OCI-LY7 (cell line): ENCODE data around the gene MMD. TPM values are rescaled to one million over a fixed set of nuclear protein-coding genes. Genes with fewer than 3 reads are reported as not detected.

ENCODE experiments used
- BruUV-seq: library from RNA; stranded (reverse); fragments of 400-500 nt; replicated peaks from 2 replicates; lab custom pipeline; 2021; lab: Mats Ljungman, UMichigan
- CTCF ChIA-PET: fragments of 300-600 bp; sonication (Branson Sonifier 250); formaldehyde crosslinking; loops from one replicate; lab custom pipeline; 2022; ENCODE audit warnings: antibody characterized with exemption; ENCODE audit not compliant: unreplicated experiment; lab: Charles Lee
- POLR2A ChIA-PET: fragments of 300-600 bp; sonication (Branson Sonifier 250); formaldehyde crosslinking; loops from one replicate; lab custom pipeline; 2022; ENCODE audit warnings: antibody characterized with exemption; lab: Charles Lee
- DNase-seq: peaks from one replicate; pipeline ENCODE4 v3.0.0-alpha.2; 2015; ENCODE audit warnings: low spot score
- H2AFZ ChIP-seq: fragments of 200-600 bp; sonication (generic), shearing (Covaris generic); 2 replicates; pipeline ENCODE4 v1.6.1; 2014; ENCODE audit warnings: mild to moderate bottlenecking, antibody characterized with exemption, low read length, moderate library complexity
- H3K27ac ChIP-seq: fragments of 200-600 bp; sonication (generic); 2 replicates; pipeline ENCODE4 v1.5.1; 2014; ENCODE audit warnings: mixed run types, low read depth, mild to moderate bottlenecking, moderate library complexity, low read length, inconsistent platforms; ENCODE audit not compliant: poor library complexity, severe bottlenecking
- H3K36me3 ChIP-seq: fragments of 200-600 bp; sonication (generic); 2 replicates; pipeline ENCODE4 v1.6.1; 2014; ENCODE audit warnings: mild to moderate bottlenecking, antibody characterized with exemption, low read length, moderate library complexity, mixed read lengths; ENCODE audit not compliant: insufficient read depth
- H3K4me1 ChIP-seq: fragments of 200-600 bp; sonication (generic); 2 replicates; pipeline ENCODE4 v1.5.1; 2014; ENCODE audit warnings: mild to moderate bottlenecking, low read length; ENCODE audit not compliant: insufficient read depth, poor library complexity, severe bottlenecking
- H3K4me2 ChIP-seq: fragments of 200-600 bp; sonication (generic); 2 replicates; pipeline ENCODE4 v1.6.1; 2014; ENCODE audit warnings: mild to moderate bottlenecking, low read length
- H3K4me3 ChIP-seq: fragments of 200-600 bp; sonication (generic); 2 replicates; pipeline ENCODE4 v1.5.1; 2014; ENCODE audit warnings: mild to moderate bottlenecking, low read depth, low read length; ENCODE audit not compliant: poor library complexity, severe bottlenecking
- H3K79me2 ChIP-seq: fragments of 200-600 bp; sonication (generic); 2 replicates; pipeline ENCODE4 v1.6.1; 2016; ENCODE audit warnings: low read depth, mild to moderate bottlenecking, low read length, moderate library complexity, mixed read lengths; ENCODE audit not compliant: insufficient read depth
- H3K9me2 ChIP-seq: fragments of 200-600 bp; sonication (generic); 2 replicates; pipeline ENCODE4 v1.6.1; 2016; ENCODE audit warnings: mild to moderate bottlenecking, low read length, mixed read lengths; ENCODE audit not compliant: insufficient read depth
- H3K9me3 ChIP-seq: fragments of 200-600 bp; sonication (generic); 2 replicates; pipeline ENCODE4 v1.6.1; 2014; ENCODE audit warnings: mild to moderate bottlenecking, mixed run types, low read length, mixed read lengths
- H4K20me1 ChIP-seq: fragments of 200-600 bp; sonication (generic); 2 replicates; pipeline ENCODE4 v1.6.1; 2014; ENCODE audit warnings: mild to moderate bottlenecking, antibody characterized with exemption, low read length, moderate library complexity, mixed read lengths; ENCODE audit not compliant: insufficient read depth
- EZH2phosphoT487 ChIP-seq: fragments of 200-600 bp; sonication (generic); IDR thresholded peaks from 2 replicates; pipeline ENCODE4 v1.6.1; 2018; ENCODE audit warnings: low read depth, borderline replicate concordance, mild to moderate bottlenecking, mixed run types, antibody characterized with exemption, low read length, moderate library complexity, mixed read lengths
- intact Hi-C: fragments of 100-400 bp; cut with micrococcal nuclease; formaldehyde crosslinking; loops from one replicate; pipeline ENCODE4 v1.10.0; 2022; ENCODE audit not compliant: unreplicated experiment
- total RNA-seq, 2 experiments: library from RNA; depleted of rRNA in 1 of 2; stranded (reverse); fragments of >200 nt in 1 of 2; shearing (Covaris generic) in 1 of 2; gene quantifications; 2 replicates each; pipeline ENCODE4 v1.2.3, GENCODE V29; 2014 to 2022
- TF ChIP-seq, protein P1 (sequence below): fragments of 200-600 bp; sonication (generic); conservative IDR thresholded peaks from 2 replicates; pipeline ENCODE4 v1.5.1; 2014; ENCODE audit warnings: mild to moderate bottlenecking, antibody characterized with exemption, low read length, moderate library complexity, mixed read lengths

Gene MMD
- total RNA-seq, 2 experiments from 2014 or later, result 42.7 to 43.8 TPM

- Histone ChIP-seq H3K4me1 (peaks cover 56% of the 10 kb centered on the region), H4K20me1 (peaks cover 22% of the 10 kb centered on the region), H2AFZ (no peak overlapping the region), H3K4me3 (peak overlapping the region; percentile 99), H3K79me2 (peaks cover 73% of the 10 kb centered on the region), H3K9me2 (no peaks in the 10 kb centered on the region), H3K9me3 (no peaks in the 10 kb centered on the region), H3K27ac (no peak overlapping the region), H3K36me3 (peaks cover 58% of the 10 kb centered on the region), H3K4me2 (peak overlapping the region; percentile 94; the same call in 1 of the 2 replicates)
- no peak for TF ChIP-seq EZH2phosphoT487
- TF ChIP-seq, protein P1, sequence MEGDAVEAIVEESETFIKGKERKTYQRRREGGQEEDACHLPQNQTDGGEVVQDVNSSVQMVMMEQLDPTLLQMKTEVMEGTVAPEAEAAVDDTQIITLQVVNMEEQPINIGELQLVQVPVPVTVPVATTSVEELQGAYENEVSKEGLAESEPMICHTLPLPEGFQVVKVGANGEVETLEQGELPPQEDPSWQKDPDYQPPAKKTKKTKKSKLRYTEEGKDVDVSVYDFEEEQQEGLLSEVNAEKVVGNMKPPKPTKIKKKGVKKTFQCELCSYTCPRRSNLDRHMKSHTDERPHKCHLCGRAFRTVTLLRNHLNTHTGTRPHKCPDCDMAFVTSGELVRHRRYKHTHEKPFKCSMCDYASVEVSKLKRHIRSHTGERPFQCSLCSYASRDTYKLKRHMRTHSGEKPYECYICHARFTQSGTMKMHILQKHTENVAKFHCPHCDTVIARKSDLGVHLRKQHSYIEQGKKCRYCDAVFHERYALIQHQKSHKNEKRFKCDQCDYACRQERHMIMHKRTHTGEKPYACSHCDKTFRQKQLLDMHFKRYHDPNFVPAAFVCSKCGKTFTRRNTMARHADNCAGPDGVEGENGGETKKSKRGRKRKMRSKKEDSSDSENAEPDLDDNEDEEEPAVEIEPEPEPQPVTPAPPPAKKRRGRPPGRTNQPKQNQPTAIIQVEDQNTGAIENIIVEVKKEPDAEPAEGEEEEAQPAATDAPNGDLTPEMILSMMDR, result no peak
- POLR2A ChIA-PET, result interaction anchor here (1.0 to 2.3 kb wide), 5 partner anchors 13 to 90 kb away, joined by 3 to 6 read pairs (median 4); no protein-coding TSS in a partner anchor
- DNase-seq, result no peak
- CTCF ChIA-PET, result no interaction called here
- intact Hi-C loops, result no loop called here
- BruUV-seq, result no TSS peak
These were observed 3.0 kb downstream of the MMD start for GRCh38 chr17:55418369-55419268.

GRCh38 chr17:55417411-55418268 lies 4.0 kb downstream of the MMD start:
- no TSS peak for BruUV-seq
- H2AFZ ChIP-seq, result no peak overlapping the region
- intact Hi-C loops, result no loop called here
- H3K9me3 ChIP-seq, result no peaks in the 10 kb centered on the region
- TF ChIP-seq EZH2phosphoT487, result no peak
- TF ChIP-seq, protein P1, result no peak
- peaks cover 73% of the 10 kb centered on the region for H3K79me2 ChIP-seq
- H3K4me2 ChIP-seq, result peak overlapping the region; percentile 16; the same call in 1 of the 2 replicates
- DNase-seq, result no peak
- no peak overlapping the region for H3K4me3 ChIP-seq
- no peaks in the 10 kb centered on the region for H3K9me2 ChIP-seq
- H3K27ac ChIP-seq, result no peak overlapping the region
- POLR2A ChIA-PET, result interaction anchor here (1.0 to 2.3 kb wide), 5 partner anchors 12 to 91 kb away, joined by 3 to 6 read pairs (median 4); no protein-coding TSS in a partner anchor
- peaks cover 46% of the 10 kb centered on the region for H3K4me1 ChIP-seq
- peaks cover 22% of the 10 kb centered on the region for H4K20me1 ChIP-seq
- CTCF ChIA-PET, result no interaction called here
- H3K36me3 ChIP-seq, result peaks cover 68% of the 10 kb centered on the region
